Esophagus muscularis mucosa (tissue), 4 donors: ENCODE measurements around the gene SOX14. TPM values are rescaled to one million over a fixed set of nuclear protein-coding genes. Genes with fewer than 3 reads are reported as not detected.

Source experiments
- DNase-seq: peaks from one replicate; pipeline ENCODE4 v3.0.0-alpha.2; 2017; ENCODE audit errors: extremely low spot score
- H3K27ac ChIP-seq, 4 donors: fragments of 200-600 bp; sonication (generic); replicated peaks in 1 of 4; 1 replicate in 3 of 4; 2 replicates in 1 of 4; pipeline ENCODE4 v1.5.1; 2016 to 2019; ENCODE audit warnings: mild to moderate bottlenecking in 1 of 4
- H3K27me3 ChIP-seq, 4 donors: fragments of 200-600 bp; sonication (generic); one replicate each; pipeline versions ENCODE4 v1.5.1 to v1.6.0; 2016 to 2019
- H3K36me3 ChIP-seq, 4 donors: fragments of 200-600 bp; sonication (generic); one replicate each; pipeline ENCODE4 v1.5.1; 2016 to 2019
- H3K4me1 ChIP-seq, 4 donors: fragments of 200-600 bp; sonication (generic); one replicate each; pipeline ENCODE4 v1.5.1; 2016 to 2019
- H3K4me3 ChIP-seq, 4 donors: fragments of 200-600 bp; sonication (generic); 1 replicate in 2 of 4; 2 replicates in 2 of 4; pipeline ENCODE4 v1.5.1; 2016 to 2019; ENCODE audit warnings: mild to moderate bottlenecking in 4 of 4, moderate library complexity in 1 of 4
- H3K9me3 ChIP-seq, 4 donors: fragments of 200-600 bp; sonication (generic); 1 replicate in 3 of 4; 2 replicates in 1 of 4; pipeline ENCODE4 v1.5.1; 2016 to 2019
- EP300 ChIP-seq: sonication (generic); formaldehyde crosslinking; IDR thresholded peaks from one replicate; pipeline ENCODE4 v1.6.1; 2017; ENCODE audit warnings: antibody characterized with exemption
- POLR2A ChIP-seq: fragments of 450-650 bp; IDR thresholded peaks from one replicate; pipeline ENCODE4 v1.6.1; 2017; ENCODE audit warnings: antibody characterized with exemption, moderate library complexity, mild to moderate bottlenecking, low read depth
- POLR2AphosphoS5 ChIP-seq, 2 donors: sonication (generic); formaldehyde crosslinking; IDR thresholded peaks; one replicate each; pipeline ENCODE4 v1.6.1; 2017; ENCODE audit warnings: antibody characterized with exemption in 2 of 2
- WGBS: methylation state at CpG from one replicate; pipeline ENCODE4 v1.1.5; 2018; 5-methylcytosine and 5-hydroxymethylcytosine counted together
- intact Hi-C: fragments of 100-400 bp; cut with DNase I; formaldehyde crosslinking; loops from one replicate; pipeline ENCODE4 v1.15.1; 2023
- total RNA-seq, 4 donors: library from RNA; depleted of rRNA; stranded (reverse); fragments of >200 nt; gene quantifications; one replicate each; pipeline versions ENCODE4 v1.1.0 to v1.2.1, GENCODE V29; 2016
- TF ChIP-seq, protein P1 (sequence below), 3 experiments: fragments of 200-600 bp in 2 of 3; fragments of 450-650 bp in 1 of 3; sonication (generic) in 2 of 3; IDR thresholded peaks; one replicate each; pipeline ENCODE4 v1.5.1; 2017 to 2019; ENCODE audit warnings: antibody characterized with exemption in 3 of 3, mild to moderate bottlenecking in 2 of 3, moderate library complexity in 1 of 3

SOX14 gene
- total RNA-seq, 4 donors from 2014 or later, result not detected

DNA sequence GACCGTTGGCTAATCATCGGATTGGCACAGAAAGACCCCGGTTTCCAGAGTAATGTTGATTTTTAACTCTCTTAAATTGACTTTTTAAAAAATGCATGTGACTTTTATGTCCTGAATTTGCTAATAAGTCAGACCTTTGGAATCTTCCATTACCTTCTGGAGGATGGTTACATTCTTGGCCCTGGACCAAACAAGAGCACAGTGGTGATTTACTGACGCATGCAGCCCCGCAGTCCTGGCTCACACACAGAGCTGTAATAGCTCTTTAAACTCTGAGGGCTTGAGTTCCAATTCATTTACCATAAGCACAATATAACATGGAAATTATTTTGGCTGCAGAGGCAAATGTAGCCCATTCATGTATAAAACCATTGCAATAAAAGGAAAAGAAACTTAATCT lies 25.1 kb downstream of the SOX14 start:
- no peaks in the 10 kb centered on the region for H3K36me3 ChIP-seq
- intact Hi-C loops, result no loop called here

DNA sequence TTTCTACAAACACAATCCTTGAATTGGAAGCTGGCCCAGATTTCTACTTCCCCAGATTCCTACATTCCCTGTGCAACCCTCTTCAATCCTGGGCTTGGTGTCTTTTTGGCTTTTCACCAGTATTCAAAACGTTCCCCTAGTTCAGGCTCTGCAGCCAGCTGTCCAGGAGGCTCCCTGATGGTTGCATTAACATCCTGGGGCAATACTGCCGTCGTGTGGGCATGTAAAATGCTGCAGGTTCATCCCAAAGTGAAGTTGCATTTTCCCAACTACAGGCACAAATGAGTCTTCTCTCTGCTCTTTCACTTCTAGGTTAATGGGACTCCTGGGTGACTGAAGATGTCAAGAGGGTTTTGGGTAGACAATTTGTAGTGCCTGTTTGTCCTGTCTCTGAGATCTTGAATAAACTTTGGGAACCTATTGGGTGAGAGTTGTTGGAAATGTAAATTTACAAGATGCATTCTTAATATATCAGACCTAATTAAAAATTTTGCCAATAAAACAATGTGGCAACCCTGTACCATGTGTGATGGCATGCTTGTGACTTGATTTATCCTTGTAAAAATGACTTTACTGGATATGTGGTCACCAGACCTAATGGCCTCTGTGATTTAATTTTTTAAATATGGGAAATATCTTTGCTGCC lies 28.6 kb downstream of the SOX14 start:
- DNase-seq, result no peak
- TF ChIP-seq POLR2AphosphoS5 (IDR thresholded peaks at IDR 0.05) (no peak), EP300 (no peak), POLR2A (no peak)
- TF ChIP-seq, protein P1, sequence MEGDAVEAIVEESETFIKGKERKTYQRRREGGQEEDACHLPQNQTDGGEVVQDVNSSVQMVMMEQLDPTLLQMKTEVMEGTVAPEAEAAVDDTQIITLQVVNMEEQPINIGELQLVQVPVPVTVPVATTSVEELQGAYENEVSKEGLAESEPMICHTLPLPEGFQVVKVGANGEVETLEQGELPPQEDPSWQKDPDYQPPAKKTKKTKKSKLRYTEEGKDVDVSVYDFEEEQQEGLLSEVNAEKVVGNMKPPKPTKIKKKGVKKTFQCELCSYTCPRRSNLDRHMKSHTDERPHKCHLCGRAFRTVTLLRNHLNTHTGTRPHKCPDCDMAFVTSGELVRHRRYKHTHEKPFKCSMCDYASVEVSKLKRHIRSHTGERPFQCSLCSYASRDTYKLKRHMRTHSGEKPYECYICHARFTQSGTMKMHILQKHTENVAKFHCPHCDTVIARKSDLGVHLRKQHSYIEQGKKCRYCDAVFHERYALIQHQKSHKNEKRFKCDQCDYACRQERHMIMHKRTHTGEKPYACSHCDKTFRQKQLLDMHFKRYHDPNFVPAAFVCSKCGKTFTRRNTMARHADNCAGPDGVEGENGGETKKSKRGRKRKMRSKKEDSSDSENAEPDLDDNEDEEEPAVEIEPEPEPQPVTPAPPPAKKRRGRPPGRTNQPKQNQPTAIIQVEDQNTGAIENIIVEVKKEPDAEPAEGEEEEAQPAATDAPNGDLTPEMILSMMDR (IDR thresholded peaks at IDR 0.05), result peak in 1 of 3 experiments; percentile 24
- intact Hi-C loops, result no loop called here

More for the DNA sequence above, 25.1 kb downstream of the SOX14 start:
- TF ChIP-seq, protein P1 (IDR thresholded peaks at IDR 0.05), result no peak
- TF ChIP-seq POLR2A, result no peak
- TF ChIP-seq EP300, result no peak
- no peak for TF ChIP-seq POLR2AphosphoS5 (IDR thresholded peaks at IDR 0.05)
- no peak overlapping the region for H3K4me3 ChIP-seq
- WGBS, result 57% methylated on average over 5 of the region's 5 CpGs
- no peaks in the 10 kb centered on the region for H3K9me3 ChIP-seq
- no peak overlapping the region for H3K27ac ChIP-seq
- H3K27me3 ChIP-seq, result peaks cover 0 to 7% (median 0%) of the 10 kb centered on the region in 4 donors
- H3K4me1 ChIP-seq, result no peaks in the 10 kb centered on the region
- DNase-seq, result no peak

DNA sequence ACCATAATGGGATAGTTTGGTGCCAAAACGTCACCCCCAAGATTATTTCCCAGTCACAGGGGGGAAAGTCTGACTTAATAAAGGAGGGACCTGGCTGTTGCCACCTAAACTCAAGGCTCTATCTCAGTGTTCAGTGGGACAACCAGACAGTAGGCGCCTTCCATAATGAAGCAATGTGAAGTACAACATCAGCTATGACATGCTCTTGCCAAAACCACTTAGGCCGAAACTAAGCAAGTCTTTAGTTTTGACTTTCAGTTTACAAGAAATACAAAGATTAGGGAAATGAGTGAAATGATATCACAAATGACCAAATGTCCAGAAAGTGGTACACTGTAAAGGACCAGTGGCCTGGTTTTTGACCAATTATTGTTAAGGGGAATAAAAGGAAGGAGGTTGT lies 32.9 kb downstream of the SOX14 start:
- no peak overlapping the region for H3K27ac ChIP-seq
- H3K4me3 ChIP-seq, result no peak overlapping the region
- DNase-seq, result no peak
- H3K27me3 ChIP-seq, result peaks cover 0 to 9% (median 0%) of the 10 kb centered on the region in 4 donors
- H3K9me3 ChIP-seq, result no peaks in the 10 kb centered on the region
- WGBS, result 82% methylated on average over 3 of the region's 3 CpGs
- H3K4me1 ChIP-seq, result no peaks in the 10 kb centered on the region
- no peak for TF ChIP-seq POLR2AphosphoS5 (IDR thresholded peaks at IDR 0.05)
- no peak for TF ChIP-seq EP300
- no peak for TF ChIP-seq POLR2A
- TF ChIP-seq, protein P1 (IDR thresholded peaks at IDR 0.05), result no peak
- H3K36me3 ChIP-seq, result no peaks in the 10 kb centered on the region
- intact Hi-C loops, result no loop called here

More for the DNA sequence above, 28.6 kb downstream of the SOX14 start:
- Histone ChIP-seq H3K27me3 (peaks cover 0 to 5% (median 0%) of the 10 kb centered on the region in 4 donors), H3K9me3 (no peaks in the 10 kb centered on the region), H3K4me3 (no peak overlapping the region), H3K27ac (no peak overlapping the region), H3K4me1 (no peaks in the 10 kb centered on the region), H3K36me3 (no peaks in the 10 kb centered on the region)
- WGBS, result 3% methylated on average over 3 of the region's 3 CpGs

DNA sequence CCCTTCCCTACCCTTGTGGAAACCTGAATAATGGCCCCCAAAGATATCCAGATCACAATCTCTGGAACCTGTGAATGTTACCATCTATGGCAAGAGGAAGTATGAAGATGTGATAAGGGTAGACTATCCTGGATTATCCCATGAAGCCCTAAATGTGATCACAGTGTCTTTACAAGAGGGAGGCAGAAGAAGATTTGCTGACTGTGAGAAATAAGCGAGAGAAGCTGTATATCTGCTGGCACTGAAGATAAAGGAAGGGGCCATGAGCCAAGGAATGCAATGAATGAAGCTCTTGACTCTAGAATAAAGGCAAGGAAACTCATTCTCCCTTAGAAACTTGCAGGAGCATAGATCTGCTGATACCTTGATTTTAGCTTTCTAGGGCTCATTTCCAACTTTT lies 39.1 kb downstream of the SOX14 start:
- Histone ChIP-seq H3K36me3 (no peaks in the 10 kb centered on the region), H3K4me3 (no peak overlapping the region), H3K27ac (no peak overlapping the region), H3K27me3 (peaks cover 0 to 7% (median 0%) of the 10 kb centered on the region in 4 donors), H3K9me3 (no peaks in the 10 kb centered on the region), H3K4me1 (no peaks in the 10 kb centered on the region)
- TF ChIP-seq, protein P1 (IDR thresholded peaks at IDR 0.05), result no peak
- TF ChIP-seq POLR2A, result no peak
- TF ChIP-seq EP300, result no peak
- TF ChIP-seq POLR2AphosphoS5 (IDR thresholded peaks at IDR 0.05), result no peak
- 84% methylated on average over 1 of the region's 1 CpG for WGBS
- intact Hi-C loops, result no loop called here
- DNase-seq, result no peak

DNA sequence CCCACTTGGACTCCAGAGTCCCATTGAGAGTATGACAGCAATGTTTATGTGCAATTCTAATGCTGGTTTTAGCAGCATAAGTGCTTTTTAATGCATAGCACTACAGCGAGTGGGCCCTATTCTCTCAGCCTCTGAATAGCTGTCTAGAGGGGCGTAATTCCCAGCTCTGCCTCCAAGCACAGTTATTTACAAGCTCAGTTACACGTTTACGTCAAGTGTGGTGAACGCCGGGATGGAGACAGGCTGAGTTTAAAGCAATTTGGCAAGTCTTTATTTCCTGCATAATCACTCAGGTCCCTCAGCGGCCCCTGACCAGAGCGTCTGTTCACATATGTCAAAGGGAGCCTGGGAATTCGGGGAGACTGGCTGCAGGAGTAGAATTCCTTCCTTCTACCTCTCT lies 43.9 kb downstream of the SOX14 start:
- Histone ChIP-seq H3K27ac (no peak overlapping the region), H3K4me1 (no peaks in the 10 kb centered on the region), H3K4me3 (no peak overlapping the region), H3K27me3 (peaks cover 0 to 8% (median 0%) of the 10 kb centered on the region in 4 donors), H3K36me3 (no peaks in the 10 kb centered on the region), H3K9me3 (no peaks in the 10 kb centered on the region)
- TF ChIP-seq, protein P1 (IDR thresholded peaks at IDR 0.05), result no peak
- TF ChIP-seq POLR2AphosphoS5 (IDR thresholded peaks at IDR 0.05) (no peak), EP300 (no peak), POLR2A (no peak)
- intact Hi-C loops, result no loop called here
- DNase-seq, result no peak
- WGBS, result 30% methylated on average over 9 of the region's 9 CpGs
